Stimulated activated CD4-positive, alpha-beta T cell treated with anti-CD3 and anti-CD28 coated beads, TNF-alpha, amount 100 ng/mL, for 1 hour (primary cell): ENCODE measurements around the gene HMCN1.

Source experiments
- DNase-seq, 3 donors: peaks; one replicate each; pipeline ENCODE4 v3.0.0-alpha.2; 2020; ENCODE audit warnings: low read depth in 3 of 3, low spot score in 1 of 3

HMCN1 gene

DNA sequence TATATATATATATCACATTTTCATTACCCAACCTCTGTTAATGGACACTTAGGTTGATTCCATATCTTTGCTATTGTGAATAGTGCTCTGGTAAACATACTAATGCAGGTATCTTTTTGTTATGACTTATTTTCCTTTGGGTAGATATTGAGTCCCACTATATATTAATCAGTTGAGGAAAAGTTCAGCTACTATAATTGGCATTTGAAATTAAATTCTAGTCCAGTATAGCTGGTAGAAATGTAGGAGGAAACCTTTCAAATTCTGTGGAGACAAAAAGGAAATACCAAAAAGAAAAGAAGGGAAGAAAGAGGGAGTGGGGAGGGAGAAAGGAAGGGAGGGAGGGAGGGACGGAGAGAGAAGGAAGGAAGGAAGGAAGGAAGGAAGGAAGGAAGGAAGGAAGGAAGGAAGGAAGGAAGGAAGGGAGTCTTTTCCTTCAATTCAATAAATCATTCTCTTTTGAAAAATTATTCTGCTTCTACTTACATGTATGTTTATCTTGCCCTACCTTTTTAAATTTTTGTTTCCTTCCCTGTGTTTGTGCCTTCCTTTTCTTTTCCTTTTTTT is 329.0 kb downstream of the HMCN1 start:
- no peak for DNase-seq

- DNase-seq = no peak
Observed at GRCh38 chr1:186066411-186066810, 332.2 kb downstream of the HMCN1 start.

DNA sequence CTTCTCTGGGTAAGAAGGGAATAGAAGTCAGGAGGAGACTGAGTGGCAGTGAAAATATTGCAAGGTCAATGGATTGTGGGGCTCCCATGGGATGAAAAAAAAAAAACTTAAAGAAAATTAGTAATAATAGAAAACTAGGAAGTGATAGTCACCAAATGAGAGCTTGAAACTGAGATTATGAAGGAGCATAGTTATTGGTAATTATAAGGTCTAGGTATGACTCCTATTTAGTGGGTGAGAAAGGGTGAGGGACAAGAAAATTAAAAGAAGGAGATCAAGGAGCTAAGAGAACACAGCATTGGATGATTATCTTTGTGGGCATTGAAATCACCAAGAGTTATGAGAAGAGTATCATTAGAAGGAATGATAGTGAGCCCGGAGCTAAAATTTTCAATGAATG is 339.5 kb downstream of the HMCN1 start:
- DNase-seq = no peak

- no peak for DNase-seq
Observed at GRCh38 chr1:186076006-186076405, 341.8 kb downstream of the HMCN1 start.

- no peak for DNase-seq
Observed at GRCh38 chr1:186078245-186078644, 344.1 kb downstream of the HMCN1 start.

GRCh38 chr1:186079084-186079684 is 345.0 kb downstream of the HMCN1 start:
- no peak for DNase-seq

GRCh38 chr1:186082235-186082937 is 348.2 kb downstream of the HMCN1 start:
- DNase-seq = no peak

GRCh38 chr1:186086583-186086982 is 352.4 kb downstream of the HMCN1 start:
- no peak for DNase-seq

DNA sequence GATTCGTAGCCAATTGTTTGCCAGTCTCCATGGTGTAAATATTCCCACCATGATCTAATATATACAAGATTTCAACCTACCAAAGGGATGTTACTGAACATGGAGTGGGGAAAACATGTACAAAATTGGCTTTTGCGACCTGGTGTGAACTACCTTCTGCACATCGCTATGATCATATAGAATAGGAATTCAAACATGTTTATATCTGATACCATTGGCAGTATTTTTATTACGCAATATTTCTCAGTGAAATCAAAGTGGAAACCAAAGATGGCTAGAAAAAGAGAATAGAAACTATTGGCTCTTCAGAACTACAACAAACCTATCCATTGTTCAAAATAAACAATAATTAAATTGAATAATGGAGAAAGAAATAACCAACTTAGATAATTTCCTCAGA is 355.7 kb downstream of the HMCN1 start:
- DNase-seq = no peak

DNA sequence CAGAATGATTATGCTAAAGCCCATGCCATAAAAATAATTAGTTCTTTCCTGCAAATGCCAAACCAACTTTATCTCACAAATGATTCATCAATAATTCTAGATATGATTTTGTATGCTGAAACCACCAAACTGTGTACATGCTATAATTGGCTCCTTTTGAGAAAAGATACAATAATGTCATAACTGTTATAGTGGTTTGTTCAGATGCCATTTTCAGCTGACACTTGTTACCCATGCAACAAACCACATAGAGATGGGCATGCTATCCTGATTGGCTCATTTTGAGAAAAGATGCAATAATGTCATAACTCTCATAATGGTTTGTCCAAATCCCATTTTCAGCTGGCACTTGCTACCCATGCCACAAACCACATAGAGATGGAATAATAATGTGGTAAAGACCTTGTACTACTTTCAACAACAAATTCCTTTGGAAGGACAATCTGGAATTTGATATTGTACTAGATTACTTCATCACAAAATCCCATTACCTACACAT is 357.1 kb downstream of the HMCN1 start:
- no peak for DNase-seq

- DNase-seq = no peak
Observed at GRCh38 chr1:186093437-186093836, 359.2 kb downstream of the HMCN1 start.

GRCh38 chr1:186094172-186094571 is 360.0 kb downstream of the HMCN1 start:
- DNase-seq = no peak

GRCh38 chr1:186099336-186100104 is 365.3 kb downstream of the HMCN1 start:
- DNase-seq = no peak

DNA sequence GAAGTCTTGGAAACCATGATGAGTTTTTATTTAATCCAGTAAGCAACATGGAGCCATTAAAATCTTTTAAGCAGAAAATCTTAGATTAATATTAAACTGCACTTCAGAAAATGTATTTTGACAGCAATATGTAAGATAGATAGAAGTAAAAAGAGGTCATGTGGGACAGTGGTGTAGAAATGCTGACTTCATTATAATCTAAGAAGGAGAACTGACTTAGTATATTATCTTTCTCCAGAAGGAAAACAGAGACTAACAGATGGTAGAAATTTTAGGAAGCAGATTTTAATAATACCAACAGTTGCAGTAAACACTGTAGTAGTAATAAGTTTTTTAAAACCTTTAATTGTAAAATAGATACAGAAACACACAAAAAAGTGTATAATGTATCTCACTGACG is 367.9 kb downstream of the HMCN1 start:
- no peak for DNase-seq

GRCh38 chr1:186102547-186103148 is 368.5 kb downstream of the HMCN1 start:
- DNase-seq = no peak

DNA sequence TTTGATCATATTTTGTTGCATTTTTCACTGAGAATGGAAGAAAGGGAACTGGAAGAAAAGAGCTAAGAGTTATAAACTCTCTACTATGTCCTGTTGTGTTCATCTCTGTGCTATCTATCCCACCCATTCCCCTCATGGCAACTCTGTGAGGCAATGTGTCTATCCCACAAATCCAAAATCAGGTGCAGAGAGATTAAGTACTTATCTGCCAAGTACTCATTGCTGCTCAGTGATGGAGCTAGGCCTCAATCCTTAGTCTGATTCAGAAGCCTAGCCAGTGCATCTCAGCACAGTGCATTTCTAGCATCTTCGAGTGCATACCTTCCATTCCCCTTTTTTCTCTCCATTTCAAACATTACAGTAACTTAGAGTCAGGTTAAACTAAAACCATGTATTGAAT is 370.3 kb downstream of the HMCN1 start:
- DNase-seq = no peak

GRCh38 chr1:186112280-186112679 is 378.1 kb downstream of the HMCN1 start:
- no peak for DNase-seq

DNA sequence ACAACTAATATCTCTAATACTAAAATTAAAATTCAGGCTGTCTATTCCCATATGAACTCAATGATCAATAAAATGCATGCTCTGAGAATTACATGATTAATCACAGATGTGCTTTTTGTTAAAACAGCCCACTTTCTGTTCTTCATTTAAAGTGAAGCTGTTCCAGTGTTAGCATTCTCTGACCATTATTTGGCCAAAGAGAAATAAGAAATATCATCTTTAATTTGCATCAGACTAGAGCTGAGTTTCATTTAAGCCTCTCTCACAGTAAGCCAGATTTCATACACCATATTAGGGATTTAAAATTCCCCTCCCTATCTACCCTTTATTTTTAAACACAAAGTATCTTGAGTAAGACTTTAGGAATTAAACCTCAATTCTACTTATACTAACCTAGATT is 379.3 kb downstream of the HMCN1 start:
- no peak for DNase-seq

- no peak for DNase-seq
Observed at GRCh38 chr1:186118724-186119123, 384.5 kb downstream of the HMCN1 start.

- no peak for DNase-seq
Observed at GRCh38 chr1:186122837-186123236, 388.6 kb downstream of the HMCN1 start.

DNA sequence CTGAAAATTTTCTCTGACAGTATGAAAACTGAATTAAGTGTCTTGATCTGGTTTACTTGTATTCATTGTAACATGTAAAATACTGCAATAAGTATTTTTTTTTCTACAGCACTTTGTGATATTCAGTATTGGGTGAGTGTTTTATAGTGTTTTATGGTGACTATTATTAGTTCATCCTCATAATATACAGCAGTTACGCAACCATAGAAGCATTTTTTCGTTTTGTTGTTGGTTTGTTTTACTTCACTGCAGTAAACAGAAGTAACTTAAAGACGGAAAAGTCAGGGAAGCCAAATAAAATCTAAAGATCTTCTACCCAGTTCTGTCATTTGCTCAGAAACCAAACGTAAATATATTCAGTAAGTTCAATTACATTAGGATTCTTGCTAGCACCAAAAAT is 390.8 kb downstream of the HMCN1 start:
- DNase-seq = no peak
